Measurements from ENCODE around the gene TSC22D1.
"Not testable (repeated sequence)": the region's sequence is repeated elsewhere in the genome, so short reads cannot be mapped to it uniquely, and the experiment has no call there.

The TSC22D1 gene

DNA sequence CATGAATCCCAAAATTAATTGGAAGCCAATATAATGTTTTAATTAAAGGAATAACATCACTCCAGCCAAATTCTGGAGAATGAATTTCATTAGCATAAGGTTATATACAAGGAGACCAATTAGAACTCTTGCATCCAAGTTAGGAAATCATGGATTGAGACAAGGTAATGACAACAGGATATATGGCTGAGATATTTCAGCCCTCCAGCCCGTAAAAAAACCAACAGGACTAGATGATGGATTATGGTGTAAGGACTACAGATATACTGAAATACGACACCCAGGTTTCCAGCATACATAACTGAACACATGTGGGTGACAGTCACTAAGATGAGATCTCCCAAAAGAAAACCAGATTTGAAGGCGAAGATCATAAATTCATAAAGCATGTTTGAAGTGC, 56.5 kb downstream of the TSC22D1 start:
- ChIA-PET POLR2A (no interaction called here), CTCF (no interaction called here)
- no peak for TF ChIP-seq CTCF (IDR thresholded peaks at IDR 0.05; ENCODE audit: insufficient read depth, low read length, missing control alignments)
- no peak for DNase-seq (ENCODE audit: low read depth, low spot score)
- H3K4me3 ChIP-seq (ENCODE audit: low read depth, low read length): no peak overlapping the region

DNA sequence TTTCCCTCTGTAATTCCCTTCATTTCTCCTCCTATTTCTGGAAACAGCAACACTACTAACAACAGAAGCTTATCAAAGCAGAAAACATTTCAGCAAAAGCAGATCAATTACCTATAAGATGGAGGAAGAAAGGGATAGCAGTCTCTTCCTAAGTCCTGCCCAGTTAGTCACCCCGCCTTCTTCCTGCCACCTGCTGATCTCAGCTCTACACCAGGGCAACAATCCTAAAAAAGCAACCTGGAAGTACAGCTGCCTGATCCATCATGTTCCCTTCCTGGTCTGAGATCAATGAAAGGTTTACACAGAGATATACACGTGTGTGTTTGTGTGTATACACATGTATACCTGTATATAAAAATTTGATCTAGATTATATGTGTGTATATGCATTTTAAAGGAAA, 59.4 kb downstream of the TSC22D1 start:
- DNase-seq (ENCODE audit: low read depth, low spot score): no peak
- ChIA-PET POLR2A (no interaction called here), CTCF (interaction anchor here (1.5 kb wide), 1 partner anchor 9 kb away, joined by 3 read pairs; no protein-coding TSS in a partner anchor)
- H3K4me3 ChIP-seq (ENCODE audit: low read depth, low read length): no peak overlapping the region
- TF ChIP-seq CTCF (IDR thresholded peaks at IDR 0.05; ENCODE audit: insufficient read depth, low read length, missing control alignments): no peak

DNA sequence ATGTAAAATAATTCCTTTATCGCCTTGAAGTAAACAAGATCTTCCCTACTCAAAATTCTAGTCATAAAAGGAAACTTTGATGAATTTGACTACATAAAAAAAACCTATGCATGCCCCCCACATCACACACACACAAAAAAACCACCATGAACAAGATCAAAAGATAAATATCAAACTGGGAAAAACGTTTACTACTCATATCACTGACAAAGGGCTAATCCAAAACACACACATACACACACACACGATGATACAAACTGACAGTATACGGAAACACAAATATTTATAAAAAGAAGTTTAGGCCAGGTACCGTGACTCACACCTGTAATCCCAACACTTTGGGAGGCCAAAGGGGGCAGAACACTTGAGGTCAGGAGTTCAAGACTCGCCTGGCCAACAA, 61.9 kb downstream of the TSC22D1 start:
- TF ChIP-seq CTCF (IDR thresholded peaks at IDR 0.05; ENCODE audit: insufficient read depth, low read length, missing control alignments): no peak
- no peak for DNase-seq (ENCODE audit: low read depth, low spot score)
- CTCF ChIA-PET: no interaction called here
- POLR2A ChIA-PET: no interaction called here
- H3K4me3 ChIP-seq (ENCODE audit: low read depth, low read length): no peak overlapping the region

GRCh38 chr13:44509853-44510252, 66.3 kb downstream of the TSC22D1 start:
- CTCF ChIA-PET; H3K4me3 ChIP-seq (ENCODE audit: low read depth, low read length); DNase-seq (ENCODE audit: low read depth, low spot score): not testable (repeated sequence)
- POLR2A ChIA-PET: interaction anchor here (0.6 kb wide), 1 partner anchor 8 kb away, joined by 3 read pairs; no protein-coding TSS in a partner anchor

DNA sequence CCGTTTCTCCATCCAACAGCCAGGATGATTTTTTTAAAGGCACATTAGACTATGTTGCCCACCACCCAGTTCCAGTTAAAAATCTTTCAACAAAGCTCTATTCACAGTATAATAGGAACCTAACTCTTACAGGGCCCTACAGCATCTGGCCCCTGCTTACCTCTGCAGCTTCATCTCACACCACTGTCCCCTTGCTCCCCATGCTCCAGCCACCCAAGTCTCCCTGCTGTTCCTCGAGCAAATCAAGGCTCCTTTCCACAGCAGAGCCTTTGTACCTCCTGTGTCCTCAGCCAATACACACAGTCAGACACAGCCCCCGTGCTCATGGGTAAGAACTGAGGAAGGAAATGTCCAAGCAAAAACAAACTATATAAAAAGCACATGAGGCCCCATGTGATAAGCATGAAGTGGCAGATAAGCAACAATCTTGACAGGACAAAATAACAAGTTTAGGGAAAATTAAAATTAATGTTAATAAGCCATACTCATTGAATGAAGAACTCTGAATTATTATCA, 67.5 kb downstream of the TSC22D1 start:
- no peak for TF ChIP-seq CTCF (IDR thresholded peaks at IDR 0.05; ENCODE audit: insufficient read depth, low read length, missing control alignments)
- POLR2A ChIA-PET: no interaction called here
- no peak for DNase-seq (ENCODE audit: low read depth, low spot score)
- no peak overlapping the region for H3K4me3 ChIP-seq (ENCODE audit: low read depth, low read length)
- CTCF ChIA-PET: interaction anchor here (0.9 to 3.1 kb wide), 2 partner anchors 13 to 25 kb away, joined by 3 to 10 read pairs; no protein-coding TSS in a partner anchor

DNA sequence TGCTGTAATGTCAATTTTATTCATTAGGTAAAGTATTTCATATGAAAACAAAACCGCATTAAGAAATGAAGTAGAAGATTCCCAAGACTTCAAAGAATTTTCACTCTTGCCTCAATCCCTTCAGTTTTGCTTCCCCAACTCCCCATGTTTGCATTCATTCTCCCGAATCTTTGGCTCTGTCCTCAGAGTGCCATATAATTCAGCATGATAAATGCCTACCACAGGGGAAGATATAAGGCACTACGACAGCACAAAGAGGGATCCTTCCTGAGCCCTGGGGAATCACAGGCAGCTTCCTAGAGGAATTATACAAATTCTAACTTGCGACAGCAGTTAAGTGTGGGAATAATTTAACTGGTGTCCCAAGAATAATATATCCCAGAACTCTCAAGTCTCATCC, 68.5 kb downstream of the TSC22D1 start:
- no peak overlapping the region for H3K4me3 ChIP-seq (ENCODE audit: low read depth, low read length)
- no peak for DNase-seq (ENCODE audit: low read depth, low spot score)
- no peak for TF ChIP-seq CTCF (IDR thresholded peaks at IDR 0.05; ENCODE audit: insufficient read depth, low read length, missing control alignments)
- CTCF ChIA-PET: interaction anchor here (0.9 to 3.1 kb wide), 3 partner anchors 14 to 462 kb away, joined by 3 to 10 read pairs (median 5); no protein-coding TSS in a partner anchor
- POLR2A ChIA-PET: no interaction called here

- TF ChIP-seq CTCF (IDR thresholded peaks at IDR 0.05; ENCODE audit: insufficient read depth, low read length, missing control alignments): no peak
- DNase-seq (ENCODE audit: low read depth, low spot score): no peak
- CTCF ChIA-PET: interaction anchor here (2.0 to 3.1 kb wide), 2 partner anchors 23 to 463 kb away, joined by 5 to 10 read pairs; no protein-coding TSS in a partner anchor
- H3K4me3 ChIP-seq (ENCODE audit: low read depth, low read length): no peak overlapping the region
- POLR2A ChIA-PET: no interaction called here
These were observed 69.4 kb downstream of the TSC22D1 start for GRCh38 chr13:44506719-44507118.

All from AG04449 (cell line).